ENCODE data around the gene ZNF358.

The ZNF358 gene

GRCh38 chr19:7528192-7528519 is 12.3 kb downstream of the ZNF358 start:
- H3F3A ChIP-seq (ENCODE audit: insufficient read depth, low read length): 0 out of 2 replicates have a peak, but pooled peaks cover 2% of the 10 kb centered on the region
- H4K20me1 ChIP-seq (ENCODE audit: insufficient read depth, low read length): no peaks in the 10 kb centered on the region
- TF ChIP-seq EZH2phosphoT487 (IDR thresholded peaks at IDR 0.05; ENCODE audit: low read length) (no peak), CTCF (IDR thresholded peaks at IDR 0.05; ENCODE audit: low read length) (no peak), EZH2 (optimal IDR thresholded peaks at IDR 0.05; ENCODE audit: low read depth, low read length) (no peak)
- no peak for DNase-seq
- H3K27ac ChIP-seq (ENCODE audit: low read length): no peak overlapping the region
- no peaks in the 10 kb centered on the region for H3K36me3 ChIP-seq (replicated peaks; ENCODE audit: insufficient read depth, low read length)
- H3K4me3 ChIP-seq (ENCODE audit: low read length): no peak overlapping the region
- peaks cover 4% of the 10 kb centered on the region for H3K79me2 ChIP-seq (ENCODE audit: low read length)
- no peaks in the 10 kb centered on the region for H3K27me3 ChIP-seq (replicated peaks; ENCODE audit: insufficient read depth, low read length)
- H3K9me3 ChIP-seq (replicated peaks; ENCODE audit: insufficient read depth, low read length): no peaks in the 10 kb centered on the region
- no peak overlapping the region for H2AFZ ChIP-seq (ENCODE audit: low read length)
- no peak overlapping the region for H3K9ac ChIP-seq (ENCODE audit: low read length)
- H3K9me2 ChIP-seq (replicated peaks; ENCODE audit: insufficient read depth, low read length): no peaks in the 10 kb centered on the region
- no peak overlapping the region for H3K4me2 ChIP-seq (ENCODE audit: low read depth, low read length)
- H3K4me1 ChIP-seq (ENCODE audit: low read length): peaks cover 4% of the 10 kb centered on the region; the same call in 1 of the 2 replicates

DNA sequence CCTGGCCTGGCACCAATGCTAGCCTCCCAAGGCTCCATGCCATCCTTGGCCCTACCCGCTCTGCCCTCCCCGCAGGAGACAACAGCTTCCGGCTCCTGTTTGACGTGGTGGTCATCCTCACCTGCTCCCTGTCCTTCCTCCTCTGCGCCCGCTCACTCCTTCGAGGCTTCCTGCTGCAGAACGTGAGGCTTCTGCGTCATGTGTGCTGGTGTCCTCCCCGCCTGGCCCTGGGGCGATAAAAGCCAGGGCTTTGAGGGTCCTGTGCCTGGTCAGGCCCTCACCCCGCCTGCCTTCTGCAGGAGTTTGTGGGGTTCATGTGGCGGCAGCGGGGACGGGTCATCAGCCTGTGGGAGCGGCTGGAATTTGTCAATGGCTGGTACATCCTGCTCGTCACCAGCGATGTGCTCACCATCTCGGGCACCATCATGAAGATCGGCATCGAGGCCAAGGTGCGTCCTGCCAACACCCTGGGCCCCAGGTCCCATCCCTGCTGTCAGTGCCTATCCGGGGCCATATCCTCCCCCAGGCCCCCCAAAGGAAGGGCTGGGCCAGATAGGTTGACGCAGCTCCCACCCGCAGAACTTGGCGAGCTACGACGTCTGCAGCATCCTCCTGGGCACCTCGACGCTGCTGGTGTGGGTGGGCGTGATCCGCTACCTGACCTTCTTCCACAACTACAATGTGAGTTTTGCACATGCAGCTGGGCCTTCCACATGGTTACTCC is 12.8 kb downstream of the ZNF358 start:
- Histone ChIP-seq H3K79me2 (ENCODE audit: low read length) (no peaks in the 10 kb centered on the region), H3K9ac (ENCODE audit: low read length) (no peak overlapping the region), H3K4me3 (ENCODE audit: low read length) (no peak overlapping the region), H3K9me3 (replicated peaks; ENCODE audit: insufficient read depth, low read length) (no peaks in the 10 kb centered on the region), H4K20me1 (ENCODE audit: insufficient read depth, low read length) (no peaks in the 10 kb centered on the region), H3K27ac (ENCODE audit: low read length) (no peak overlapping the region), H3K27me3 (replicated peaks; ENCODE audit: insufficient read depth, low read length) (no peaks in the 10 kb centered on the region), H3F3A (ENCODE audit: insufficient read depth, low read length) (0 out of 2 replicates have a peak, but pooled peaks cover 2% of the 10 kb centered on the region), H3K4me2 (ENCODE audit: low read depth, low read length) (no peak overlapping the region), H2AFZ (ENCODE audit: low read length) (no peak overlapping the region), H3K4me1 (ENCODE audit: low read length) (no peaks in the 10 kb centered on the region), H3K36me3 (replicated peaks; ENCODE audit: insufficient read depth, low read length) (no peaks in the 10 kb centered on the region), H3K9me2 (replicated peaks; ENCODE audit: insufficient read depth, low read length) (no peaks in the 10 kb centered on the region)
- no peak for TF ChIP-seq EZH2phosphoT487 (IDR thresholded peaks at IDR 0.05; ENCODE audit: low read length)
- no peak for TF ChIP-seq CTCF (IDR thresholded peaks at IDR 0.05; ENCODE audit: low read length)
- TF ChIP-seq EZH2 (optimal IDR thresholded peaks at IDR 0.05; ENCODE audit: low read depth, low read length): no peak
- no peak for DNase-seq

DNA sequence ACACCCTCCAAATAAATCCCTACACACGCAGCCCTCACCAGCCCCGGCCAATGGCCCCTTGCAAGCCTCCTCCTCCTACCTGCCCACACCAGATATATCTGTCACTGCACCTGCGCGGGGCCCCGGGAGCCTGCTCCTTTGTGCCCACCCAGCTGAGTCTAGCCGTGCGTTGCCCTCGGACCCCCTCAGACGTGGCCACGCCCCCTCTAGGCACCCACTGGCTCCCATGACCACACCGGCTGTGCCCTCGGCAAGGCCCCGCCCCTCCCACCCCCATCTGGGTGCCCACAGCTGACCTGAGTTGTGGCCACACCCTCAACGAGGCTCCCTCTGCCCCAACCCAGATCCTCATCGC is 13.3 kb downstream of the ZNF358 start:
- TF ChIP-seq EZH2 (optimal IDR thresholded peaks at IDR 0.05; ENCODE audit: low read depth, low read length): no peak
- no peak for TF ChIP-seq CTCF (IDR thresholded peaks at IDR 0.05; ENCODE audit: low read length)
- no peak for TF ChIP-seq EZH2phosphoT487 (IDR thresholded peaks at IDR 0.05; ENCODE audit: low read length)
- no peaks in the 10 kb centered on the region for H3K36me3 ChIP-seq (replicated peaks; ENCODE audit: insufficient read depth, low read length)
- no peaks in the 10 kb centered on the region for H3K27me3 ChIP-seq (replicated peaks; ENCODE audit: insufficient read depth, low read length)

More for the DNA sequence above, 13.3 kb downstream of the ZNF358 start:
- H3K4me3 ChIP-seq (ENCODE audit: low read length): no peak overlapping the region
- H3K9me3 ChIP-seq (replicated peaks; ENCODE audit: insufficient read depth, low read length): no peaks in the 10 kb centered on the region
- H3K9me2 ChIP-seq (replicated peaks; ENCODE audit: insufficient read depth, low read length): no peaks in the 10 kb centered on the region
- H3K9ac ChIP-seq (ENCODE audit: low read length): no peak overlapping the region
- no peaks in the 10 kb centered on the region for H3K4me1 ChIP-seq (ENCODE audit: low read length)
- H3K27ac ChIP-seq (ENCODE audit: low read length): no peak overlapping the region
- DNase-seq: no peak
- H3K4me2 ChIP-seq (ENCODE audit: low read depth, low read length): no peak overlapping the region
- no peak overlapping the region for H2AFZ ChIP-seq (ENCODE audit: low read length)
- H3F3A ChIP-seq (ENCODE audit: insufficient read depth, low read length): 0 out of 2 replicates have a peak, but pooled peaks cover 2% of the 10 kb centered on the region
- no peaks in the 10 kb centered on the region for H4K20me1 ChIP-seq (ENCODE audit: insufficient read depth, low read length)
- H3K79me2 ChIP-seq (ENCODE audit: low read length): no peaks in the 10 kb centered on the region
